NK-92 (cell line): Measurements from ENCODE around the gene MEGF10.
"Not testable (repeated sequence)": the region's sequence is repeated elsewhere in the genome, so short reads cannot be mapped to it uniquely, and the experiment has no call there.

Experiments
- DNase-seq: peaks from one replicate; lab custom pipeline; 2025; ENCODE audit not compliant: unreplicated experiment; lab: John Stamatoyannopoulos, UW

MEGF10 gene

GRCh38 chr5:127290019-127290945 is at the start of gene MEGF10:
TSS of gene MEGF10 (plus strand) at chr5:127290796. CDS start at chr5:127331309, 40,513 bp downstream.
- DNase-seq: no peak

- DNase-seq: no peak
These were observed 47.6 kb upstream of the MEGF10 start for GRCh38 chr5:127243011-127243410.

- no peak for DNase-seq
These were observed 35.8 kb upstream of the MEGF10 start for GRCh38 chr5:127254729-127255284.

GRCh38 chr5:127256886-127257597 is 33.6 kb upstream of the MEGF10 start:
- no peak for DNase-seq

- no peak for DNase-seq
These were observed 29.9 kb upstream of the MEGF10 start for GRCh38 chr5:127260686-127261085.

- not testable (repeated sequence) for DNase-seq
These were observed 25.1 kb upstream of the MEGF10 start for GRCh38 chr5:127265473-127265872.

- not testable (repeated sequence) for DNase-seq
These were observed 22.3 kb upstream of the MEGF10 start for GRCh38 chr5:127268342-127268741.

- DNase-seq: not testable (repeated sequence)
These were observed 19.9 kb upstream of the MEGF10 start for GRCh38 chr5:127270713-127271112.

GRCh38 chr5:127275641-127276193 is 14.9 kb upstream of the MEGF10 start:
- DNase-seq: no peak

- no peak for DNase-seq
These were observed 9.9 kb upstream of the MEGF10 start for GRCh38 chr5:127280491-127281220.

- no peak for DNase-seq
These were observed 9.0 kb upstream of the MEGF10 start for GRCh38 chr5:127281609-127282008.

- DNase-seq: no peak
These were observed 1.9 kb upstream of the MEGF10 start for GRCh38 chr5:127288676-127289075.

GRCh38 chr5:127290946-127291693 is 524 bp downstream of the MEGF10 start:
- no peak for DNase-seq

GRCh38 chr5:127292030-127292735 is 1.6 kb downstream of the MEGF10 start:
- DNase-seq: no peak

- no peak for DNase-seq
These were observed 2.8 kb downstream of the MEGF10 start for GRCh38 chr5:127293373-127293772.

- DNase-seq: no peak
These were observed 4.2 kb downstream of the MEGF10 start for GRCh38 chr5:127294829-127295228.

- no peak for DNase-seq
These were observed 4.9 kb downstream of the MEGF10 start for GRCh38 chr5:127295454-127295853.

GRCh38 chr5:127296321-127296720 is 5.7 kb downstream of the MEGF10 start:
- no peak for DNase-seq

GRCh38 chr5:127296894-127297293 is 6.3 kb downstream of the MEGF10 start:
- DNase-seq: not testable (repeated sequence)
